GM21717 (cell line): Measurements from ENCODE around the gene ZNF319.

Experiments
- ATAC-seq: cut with Tn5 transposase; IDR thresholded peaks from one replicate; pipeline ENCODE4 v1.9.1; 2021; ENCODE audit warnings: mild to moderate bottlenecking, moderate library complexity; ENCODE audit not compliant: unreplicated experiment

Gene ZNF319

GRCh38 chr16:57957673-57958392, 42.6 kb downstream of the ZNF319 start:
- ATAC-seq: no peak

GRCh38 chr16:57956924-57957672, 43.4 kb downstream of the ZNF319 start:
- no peak for ATAC-seq

GRCh38 chr16:57956270-57956808, 44.1 kb downstream of the ZNF319 start:
- no peak for ATAC-seq

GRCh38 chr16:57955572-57956188, 44.8 kb downstream of the ZNF319 start:
- no peak for ATAC-seq

- no peak for ATAC-seq
Measured at GRCh38 chr16:57953857-57954256, 46.6 kb downstream of the ZNF319 start.

GRCh38 chr16:57952909-57953308, 47.6 kb downstream of the ZNF319 start:
- ATAC-seq: no peak

GRCh38 chr16:57951204-57951960, 49.1 kb downstream of the ZNF319 start:
- no peak for ATAC-seq

- no peak for ATAC-seq
Measured at GRCh38 chr16:57950382-57950781, 50.1 kb downstream of the ZNF319 start.

- no peak for ATAC-seq
Measured at GRCh38 chr16:57949595-57950238, 50.8 kb downstream of the ZNF319 start.

GRCh38 chr16:57949013-57949412, 51.5 kb downstream of the ZNF319 start:
- ATAC-seq: no peak

GRCh38 chr16:57948027-57948426, 52.4 kb downstream of the ZNF319 start:
- ATAC-seq: no peak

GRCh38 chr16:57947261-57947660, 53.2 kb downstream of the ZNF319 start:
- no peak for ATAC-seq

- ATAC-seq: no peak
Measured at GRCh38 chr16:57946181-57946801, 54.2 kb downstream of the ZNF319 start.

- no peak for ATAC-seq
Measured at GRCh38 chr16:57945740-57946138, 54.7 kb downstream of the ZNF319 start.

GRCh38 chr16:57944970-57945739, 55.3 kb downstream of the ZNF319 start:
- no peak for ATAC-seq
